Progenitor cell of endocrine pancreas (in vitro differentiated cells): ENCODE data around the gene STAMBP. TPM values are rescaled to one million over a fixed set of nuclear protein-coding genes. Genes with fewer than 3 reads are reported as not detected.

Experiments used
- DNase-seq: peaks from one replicate; pipeline ENCODE4 v3.0.0; 2021; ENCODE audit warnings: low spot score; ENCODE audit not compliant: unreplicated experiment
- H3K27ac Mint-ChIP-seq: 2 replicates; pipeline ENCODE4 v1.8.0; 2021; ENCODE audit warnings: mild to moderate bottlenecking, moderate library complexity, mixed read lengths
- H3K27me3 Mint-ChIP-seq: 2 replicates; pipeline ENCODE4 v1.8.0; 2021; ENCODE audit warnings: mixed read lengths
- H3K36me3 Mint-ChIP-seq: 2 replicates; pipeline ENCODE4 v1.8.0; 2022; ENCODE audit warnings: mixed read lengths; ENCODE audit not compliant: insufficient read depth
- H3K4me1 Mint-ChIP-seq: 2 replicates; pipeline ENCODE4 v1.8.0; 2021; ENCODE audit warnings: low read depth, mixed read lengths
- H3K4me3 Mint-ChIP-seq: 2 replicates; pipeline ENCODE4 v1.8.0; 2021; ENCODE audit warnings: low read depth, mild to moderate bottlenecking, moderate library complexity, mixed read lengths
- H3K9me3 Mint-ChIP-seq: 2 replicates; pipeline ENCODE4 v1.8.0; 2021; ENCODE audit warnings: low read depth, mixed read lengths
- CTCF ChIP-seq: fragments of 200-600 bp; sonication (generic); IDR thresholded peaks from one replicate; pipeline ENCODE4 v1.5.0; 2021; ENCODE audit warnings: antibody characterized with exemption, mild to moderate bottlenecking; ENCODE audit not compliant: unreplicated experiment
- total RNA-seq: library from RNA; stranded (reverse); gene quantifications from 2 replicates; pipeline ENCODE4 v1.2.1, GENCODE V29; 2021

The STAMBP gene
- total RNA-seq, 1 donor from 2014 or later, result 39.0 TPM

- H3K9me3 Mint-ChIP-seq, result no peaks in the 10 kb centered on the region
- DNase-seq, result no peak
- no peak for TF ChIP-seq CTCF
- H3K4me1 Mint-ChIP-seq, result no peaks in the 10 kb centered on the region
- H3K4me3 Mint-ChIP-seq, result no peak overlapping the region
- no peaks in the 10 kb centered on the region for H3K27me3 Mint-ChIP-seq
- H3K27ac Mint-ChIP-seq, result no peak overlapping the region
- no peaks in the 10 kb centered on the region for H3K36me3 Mint-ChIP-seq
Observed at GRCh38 chr2:73911548-73912208, 82.9 kb downstream of the STAMBP start.

GRCh38 chr2:73913414-73914054 lies 84.8 kb downstream of the STAMBP start:
- Mint-ChIP-seq H3K9me3 (no peaks in the 10 kb centered on the region), H3K4me1 (no peaks in the 10 kb centered on the region), H3K27ac (no peak overlapping the region), H3K4me3 (no peak overlapping the region), H3K27me3 (peaks cover 4% of the 10 kb centered on the region), H3K36me3 (no peaks in the 10 kb centered on the region)
- DNase-seq, result no peak
- no peak for TF ChIP-seq CTCF

GRCh38 chr2:73914667-73915066 lies 85.9 kb downstream of the STAMBP start:
- no peak overlapping the region for H3K27ac Mint-ChIP-seq
- no peaks in the 10 kb centered on the region for H3K4me1 Mint-ChIP-seq
- no peak for DNase-seq
- TF ChIP-seq CTCF, result no peak
- no peaks in the 10 kb centered on the region for H3K36me3 Mint-ChIP-seq
- H3K9me3 Mint-ChIP-seq, result no peaks in the 10 kb centered on the region
- H3K4me3 Mint-ChIP-seq, result no peak overlapping the region
- H3K27me3 Mint-ChIP-seq, result peaks cover 4% of the 10 kb centered on the region

- no peak overlapping the region for H3K27ac Mint-ChIP-seq
- H3K27me3 Mint-ChIP-seq, result peaks cover 8% of the 10 kb centered on the region
- no peaks in the 10 kb centered on the region for H3K4me1 Mint-ChIP-seq
- no peak for DNase-seq
- no peaks in the 10 kb centered on the region for H3K9me3 Mint-ChIP-seq
- no peak for TF ChIP-seq CTCF
- H3K36me3 Mint-ChIP-seq, result no peaks in the 10 kb centered on the region
- H3K4me3 Mint-ChIP-seq, result no peak overlapping the region
Observed at GRCh38 chr2:73915437-73915993, 86.8 kb downstream of the STAMBP start.

- DNase-seq, result no peak
- H3K27me3 Mint-ChIP-seq, result peaks cover 15% of the 10 kb centered on the region
- no peak overlapping the region for H3K27ac Mint-ChIP-seq
- H3K9me3 Mint-ChIP-seq, result no peaks in the 10 kb centered on the region
- H3K4me1 Mint-ChIP-seq, result no peaks in the 10 kb centered on the region
- no peaks in the 10 kb centered on the region for H3K36me3 Mint-ChIP-seq
- TF ChIP-seq CTCF, result no peak
- no peak overlapping the region for H3K4me3 Mint-ChIP-seq
Observed at GRCh38 chr2:73916666-73917065, 87.9 kb downstream of the STAMBP start.
